Stomach (tissue), 9 donors: Measurements from ENCODE around the gene SYCE3. TPM values are rescaled to one million over a fixed set of nuclear protein-coding genes. Genes with fewer than 3 reads are reported as not detected.

Experiments
- DNase-seq, 2 donors: peaks; one replicate each; pipeline versions ENCODE4 v3.0.0 to v3.0.0-alpha.2; 2013 to 2019
- H3K27ac ChIP-seq, 5 donors: fragments of 200-600 bp in 4 of 5; sonication (generic) in 4 of 5; one replicate each; pipeline ENCODE4 v1.5.1; 2013 to 2019; ENCODE audit warnings: mild to moderate bottlenecking in 1 of 5, moderate library complexity in 1 of 5
- H3K27me3 ChIP-seq, 3 donors: fragments of 200-600 bp; sonication (generic); one replicate each; pipeline ENCODE4 v1.5.1; 2017 to 2019; ENCODE audit warnings: mixed run types in 1 of 3
- H3K36me3 ChIP-seq, 4 donors: fragments of 200-600 bp; sonication (generic); 1 replicate in 3 of 4; 2 replicates in 1 of 4; pipeline ENCODE4 v1.5.1; 2016 to 2019
- H3K4me1 ChIP-seq, 4 donors: fragments of 200-600 bp; sonication (generic); one replicate each; pipeline ENCODE4 v1.5.1; 2016 to 2019
- H3K4me3 ChIP-seq, 4 donors: fragments of 200-600 bp; sonication (generic) in 3 of 4; one replicate each; pipeline ENCODE4 v1.5.1; 2016 to 2019; ENCODE audit warnings: mild to moderate bottlenecking in 1 of 4
- H3K9me3 ChIP-seq, 4 donors: fragments of 200-600 bp; sonication (generic); one replicate each; pipeline ENCODE4 v1.5.1; 2016 to 2019
- EP300 ChIP-seq: sonication (generic); formaldehyde crosslinking; IDR thresholded peaks from one replicate; pipeline ENCODE4 v1.6.1; 2017; ENCODE audit warnings: antibody characterized with exemption
- POLR2A ChIP-seq, 4 donors: fragments of 450-650 bp; IDR thresholded peaks; one replicate each; pipeline ENCODE4 v1.6.1; 2016; ENCODE audit warnings: antibody characterized with exemption in 4 of 4, control low read depth in 2 of 4, mild to moderate bottlenecking in 1 of 4, moderate library complexity in 1 of 4
- POLR2AphosphoS5 ChIP-seq, 3 donors: sonication (generic); formaldehyde crosslinking; IDR thresholded peaks; one replicate each; pipeline ENCODE4 v1.6.1; 2016; ENCODE audit warnings: antibody characterized with exemption in 3 of 3
- WGBS, 5 donors: extraction: QIAGEN DNeasy Blood & Tissue Kit in 3 of 5; methylation state at CpG; one replicate each; pipeline versions ENCODE4 v1.1.5 to v1.1.7; 2013 to 2018; 5-methylcytosine and 5-hydroxymethylcytosine counted together
- intact Hi-C: fragments of 100-400 bp; cut with DNase I; formaldehyde crosslinking; loops from one replicate; pipeline ENCODE4 v1.15.1; 2023; ENCODE audit warnings: low total_unique reads
- polyA plus RNA-seq, 3 donors: library from polyadenylated mRNA; stranded (reverse); fragments of 200-250 nt; gene quantifications; one replicate each; pipeline ENCODE4 v1.2.3, GENCODE V29; 2013
- total RNA-seq, 5 donors: library from RNA; depleted of rRNA; stranded (reverse); fragments of >200 nt; gene quantifications; one replicate each; pipeline versions ENCODE4 v1.1.0 to v1.2.3, GENCODE V29; 2014 to 2016
- TF ChIP-seq, protein P1 (sequence below), 7 experiments: fragments of 450-650 bp in 4 of 7; fragments of 200-600 bp in 3 of 7; sonication (generic) in 3 of 7; IDR thresholded peaks; one replicate each; pipeline ENCODE4 v1.5.1; 2016 to 2019; ENCODE audit warnings: antibody characterized with exemption in 7 of 7, control low read depth in 2 of 7, mild to moderate bottlenecking in 1 of 7
- donor health status: healthy with polysubstance abuse.
- donor health status: Bipolar disorder and iron deficiency.
- donor health status: healthy.

SYCE3 gene
- total and polyA plus RNA-seq, 8 donors: 0.80 to 1.9 TPM; not detected in 6

DNA sequence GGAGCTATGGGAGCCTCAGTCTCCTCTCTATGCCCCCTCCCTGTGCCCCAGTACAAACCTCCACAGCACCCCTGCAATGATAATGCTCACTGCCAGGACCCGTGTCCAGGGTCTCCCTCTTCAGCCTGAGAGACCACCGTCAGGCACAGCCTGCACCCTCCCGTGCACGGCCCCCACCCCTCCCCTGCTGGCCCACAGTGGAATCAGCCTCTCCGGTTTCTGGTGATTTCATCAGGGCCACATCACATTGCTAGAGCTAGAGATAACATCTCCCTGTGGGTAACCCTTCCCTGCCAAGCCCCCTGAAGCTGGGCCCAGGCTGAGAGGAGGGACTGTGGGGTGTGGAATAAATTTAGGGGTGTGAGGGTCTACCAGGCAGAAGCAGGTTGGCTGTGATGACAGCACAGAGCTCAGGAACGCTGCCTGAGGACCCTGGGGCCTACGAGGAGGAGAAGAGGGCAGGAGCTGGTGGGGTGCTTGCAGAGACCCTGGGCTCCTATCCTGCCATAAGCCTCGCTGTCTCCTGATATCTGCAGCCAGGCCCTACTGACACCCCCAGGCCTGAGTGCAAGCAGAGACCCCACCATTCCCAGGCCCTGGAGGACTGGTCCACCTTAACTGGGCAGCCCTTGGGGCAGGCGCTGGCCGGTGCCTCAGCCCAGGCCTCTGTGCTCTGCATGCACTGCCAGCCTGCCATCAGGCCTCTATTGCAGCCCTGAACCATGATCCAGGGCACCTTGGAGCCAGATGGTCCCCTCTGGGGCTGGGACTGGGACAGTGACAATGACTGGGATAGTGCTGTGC lies 17.0 kb downstream of the SYCE3 start, which contains the start of gene KLHDC7B:
KLHDC7B (plus strand) TSS at position 378 of the 804 bp plus-strand sequence; CDS start at position 723, 345 bp downstream.
- H3K27me3 ChIP-seq: peaks cover 11 to 72% (median 26%) of the 10 kb centered on the region in 3 donors
- peak in 1 of 2 donors; percentile 9 for DNase-seq

DNA sequence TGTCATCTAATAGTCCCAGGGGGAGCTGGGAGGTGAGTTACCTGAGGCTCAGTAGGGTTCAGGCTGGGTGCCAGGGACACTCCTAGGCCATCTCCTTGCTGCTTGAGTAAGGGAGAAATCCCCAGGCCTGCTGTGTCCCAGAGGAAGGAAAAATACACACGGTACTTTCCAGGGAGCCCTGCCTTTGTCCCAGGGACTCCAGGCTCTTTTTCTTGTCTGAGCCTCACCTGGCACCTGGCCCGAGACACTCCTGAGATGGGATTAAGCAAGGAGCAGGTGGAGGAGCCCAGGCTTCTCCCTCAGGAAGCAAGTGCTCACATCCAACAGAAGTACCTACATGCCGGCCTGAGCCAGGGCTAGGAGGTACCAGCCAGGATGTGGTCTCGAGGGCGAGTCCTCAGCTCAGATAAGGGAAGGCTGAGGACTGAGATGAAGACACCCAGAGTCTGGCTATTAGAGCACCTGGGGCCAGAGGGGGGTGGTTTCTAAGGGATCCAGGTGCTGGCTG lies 17.9 kb downstream of the SYCE3 start:
- H3K9me3 ChIP-seq: no peaks in the 10 kb centered on the region
- H3K27me3 ChIP-seq: peaks cover 11 to 64% (median 26%) of the 10 kb centered on the region in 3 donors
- DNase-seq: peak; percentile 36 to 66
- H3K4me3 ChIP-seq: peak overlapping the region in 1 of 4 donors; percentile 34
- intact Hi-C loops: no loop called here
- peaks cover 23 to 65% (median 39%) of the 10 kb centered on the region in 4 donors for H3K4me1 ChIP-seq
- no peaks in the 10 kb centered on the region for H3K36me3 ChIP-seq
- peak overlapping the region; percentile 18 to 98 (median 61) for H3K27ac ChIP-seq
- TF ChIP-seq EP300 (no peak), POLR2A (IDR thresholded peaks at IDR 0.05) (no peak), POLR2AphosphoS5 (IDR thresholded peaks at IDR 0.05) (no peak)
- TF ChIP-seq, protein P1, sequence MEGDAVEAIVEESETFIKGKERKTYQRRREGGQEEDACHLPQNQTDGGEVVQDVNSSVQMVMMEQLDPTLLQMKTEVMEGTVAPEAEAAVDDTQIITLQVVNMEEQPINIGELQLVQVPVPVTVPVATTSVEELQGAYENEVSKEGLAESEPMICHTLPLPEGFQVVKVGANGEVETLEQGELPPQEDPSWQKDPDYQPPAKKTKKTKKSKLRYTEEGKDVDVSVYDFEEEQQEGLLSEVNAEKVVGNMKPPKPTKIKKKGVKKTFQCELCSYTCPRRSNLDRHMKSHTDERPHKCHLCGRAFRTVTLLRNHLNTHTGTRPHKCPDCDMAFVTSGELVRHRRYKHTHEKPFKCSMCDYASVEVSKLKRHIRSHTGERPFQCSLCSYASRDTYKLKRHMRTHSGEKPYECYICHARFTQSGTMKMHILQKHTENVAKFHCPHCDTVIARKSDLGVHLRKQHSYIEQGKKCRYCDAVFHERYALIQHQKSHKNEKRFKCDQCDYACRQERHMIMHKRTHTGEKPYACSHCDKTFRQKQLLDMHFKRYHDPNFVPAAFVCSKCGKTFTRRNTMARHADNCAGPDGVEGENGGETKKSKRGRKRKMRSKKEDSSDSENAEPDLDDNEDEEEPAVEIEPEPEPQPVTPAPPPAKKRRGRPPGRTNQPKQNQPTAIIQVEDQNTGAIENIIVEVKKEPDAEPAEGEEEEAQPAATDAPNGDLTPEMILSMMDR (IDR thresholded peaks at IDR 0.05): no peak
- WGBS, 5 donors: 40 to 60% (median 54%) methylated on average over 5 of the region's 5 CpGs

More for the DNA sequence above, 17.0 kb downstream of the SYCE3 start, which contains the start of gene KLHDC7B:
- H3K27ac ChIP-seq: peak within 1 kb of the TSS; percentile 18 to 98 (median 61)
- WGBS, 5 donors: 47 to 72% (median 63%) methylated on average over 5 to 10 of the region's 10 CpGs
- no peaks in the 10 kb centered on the region for H3K36me3 ChIP-seq
- peaks cover 17 to 56% (median 37%) of the 10 kb centered on the region in 4 donors for H3K4me1 ChIP-seq
- H3K9me3 ChIP-seq: no peaks in the 10 kb centered on the region
- TF ChIP-seq POLR2AphosphoS5 (IDR thresholded peaks at IDR 0.05) (no peak), POLR2A (IDR thresholded peaks at IDR 0.05) (no peak), EP300 (no peak)
- TF ChIP-seq, protein P1 (IDR thresholded peaks at IDR 0.05): no peak
- H3K4me3 ChIP-seq: no peak within 1 kb of the TSS
- intact Hi-C loops: no loop called here

DNA sequence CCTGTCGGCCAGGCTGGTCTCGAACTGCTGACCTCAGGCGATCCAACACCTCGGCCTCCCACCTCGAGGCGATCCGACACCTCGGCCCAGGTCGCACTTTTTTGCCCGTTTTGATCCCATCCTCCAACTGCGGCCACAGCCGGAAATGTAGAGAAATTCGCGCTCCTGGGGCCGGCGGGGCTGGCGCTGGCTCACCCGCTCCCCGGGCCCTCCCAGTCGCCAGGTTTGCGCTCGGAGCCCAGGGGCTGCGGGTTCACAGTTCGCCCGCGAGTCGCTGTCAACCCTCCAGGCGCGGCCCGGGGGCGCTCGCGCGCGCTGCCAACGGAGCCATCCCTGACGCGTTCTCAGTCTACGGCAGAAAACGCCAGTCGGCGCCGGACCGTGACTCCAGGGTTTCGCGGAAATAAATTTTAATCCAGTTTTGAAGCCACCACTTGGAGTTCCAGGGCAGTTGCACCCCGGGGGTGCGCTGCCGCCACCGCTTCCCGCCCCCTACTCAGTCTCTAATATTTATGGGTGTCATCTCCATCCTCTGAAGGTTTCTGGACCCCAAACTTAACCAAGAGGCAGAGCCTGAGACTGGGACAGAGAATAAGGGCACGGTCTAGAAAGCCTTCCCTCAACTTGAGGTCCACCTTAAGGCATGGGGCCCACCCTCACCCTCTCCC lies 18.5 kb downstream of the SYCE3 start:
- TF ChIP-seq, protein P1 (IDR thresholded peaks at IDR 0.05): peak in 5 of 7 experiments; percentile 13 to 63 (median 40)
- peak in 2 of 3 donors; percentile 33 to 68 for TF ChIP-seq POLR2AphosphoS5 (IDR thresholded peaks at IDR 0.05)
- no peak for TF ChIP-seq POLR2A (IDR thresholded peaks at IDR 0.05)

DNA sequence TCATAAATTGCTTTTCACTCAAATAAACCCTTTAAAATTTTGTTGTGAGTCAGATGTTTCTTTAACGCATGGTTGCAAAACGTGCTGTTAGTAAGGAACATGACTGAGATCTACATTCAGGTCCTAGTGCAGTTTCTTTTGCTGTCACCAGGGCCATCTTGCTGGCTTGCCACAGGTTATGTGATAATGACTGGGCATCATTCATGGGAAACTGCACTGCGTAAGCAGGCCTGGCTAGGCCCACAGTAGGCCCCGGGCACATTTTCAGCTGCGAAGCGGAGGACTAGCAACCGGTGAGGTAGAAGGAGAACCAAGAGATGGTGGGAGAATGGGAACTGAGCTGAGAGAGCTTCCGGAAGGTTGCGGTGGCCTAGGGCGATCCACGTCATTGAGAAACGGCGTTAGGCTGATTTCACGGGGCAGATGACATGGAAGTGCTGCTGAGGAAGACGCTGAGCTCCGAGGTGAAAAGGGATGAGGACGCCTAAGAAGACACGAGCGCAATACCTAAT lies 20.2 kb downstream of the SYCE3 start:
- no peaks in the 10 kb centered on the region for H3K9me3 ChIP-seq
- peaks cover 17 to 61% (median 37%) of the 10 kb centered on the region in 4 donors for H3K4me1 ChIP-seq
- 83 to 91% (median 86%) methylated on average over 19 of the region's 19 CpGs for WGBS, 5 donors
- TF ChIP-seq POLR2AphosphoS5 (IDR thresholded peaks at IDR 0.05): no peak
- no peak for TF ChIP-seq POLR2A (IDR thresholded peaks at IDR 0.05)
- no peak for TF ChIP-seq EP300
- TF ChIP-seq, protein P1 (IDR thresholded peaks at IDR 0.05): no peak
- H3K27me3 ChIP-seq: peaks cover 6 to 45% (median 8%) of the 10 kb centered on the region in 3 donors
- DNase-seq: peak in 1 of 2 donors; percentile 15
- peak overlapping the region in 3 of 5 donors; percentile 25 to 98 (median 92) for H3K27ac ChIP-seq
- no peaks in the 10 kb centered on the region for H3K36me3 ChIP-seq
- intact Hi-C loops: no loop called here
- H3K4me3 ChIP-seq: no peak overlapping the region

More for the DNA sequence above, 18.5 kb downstream of the SYCE3 start:
- H3K9me3 ChIP-seq: no peaks in the 10 kb centered on the region
- peaks cover 26 to 61% (median 41%) of the 10 kb centered on the region in 4 donors for H3K4me1 ChIP-seq
- peak overlapping the region; percentile 18 to 98 (median 61) for H3K27ac ChIP-seq
- H3K4me3 ChIP-seq: peak overlapping the region; percentile 13 to 34 (median 23)
- 4 to 6% (median 5%) methylated on average over 30 to 52 of the region's 52 CpGs for WGBS, 5 donors
- intact Hi-C loops: no loop called here
- DNase-seq: peak; percentile 87 to 91
- no peaks in the 10 kb centered on the region for H3K36me3 ChIP-seq
- H3K27me3 ChIP-seq: peaks cover 11 to 58% (median 25%) of the 10 kb centered on the region in 3 donors
